Astrocyte (in vitro differentiated cells and primary cell): ENCODE results near the gene P2RX5. TPM values are rescaled to one million over a fixed set of nuclear protein-coding genes. Genes with fewer than 3 reads are reported as not detected.
A peak's percentile ranks its signal among the peaks of the same experiment; 100 is the strongest.

Experiments used
- DNase-seq: peaks from one replicate; pipeline ENCODE4 v3.0.0-alpha.2; 2010; ENCODE audit warnings: low read depth
- FAIRE-seq: peaks from 2 replicates; lab custom pipeline; 2011; peaks lifted over from hg19 to GRCh38; lab: Jason Lieb, UNC
- H2AFZ ChIP-seq: 2 replicates; pipeline ENCODE4 v1.6.0; 2012; ENCODE audit warnings: low read depth, low read length, inconsistent platforms
- H3K27ac ChIP-seq: 2 replicates; pipeline ENCODE4 v1.5.1; 2011; ENCODE audit warnings: low read depth, low read length, inconsistent platforms
- H3K27me3 ChIP-seq: 2 replicates; pipeline ENCODE4 v1.6.0; 2011; ENCODE audit warnings: low read length, inconsistent platforms; ENCODE audit not compliant: insufficient read depth
- H3K36me3 ChIP-seq: 2 replicates; pipeline ENCODE4 v1.5.1; 2011; ENCODE audit warnings: low read length, inconsistent platforms; ENCODE audit not compliant: insufficient read depth
- H3K4me1 ChIP-seq: 2 replicates; pipeline ENCODE4 v1.5.1; 2011; ENCODE audit warnings: low read length, inconsistent platforms; ENCODE audit not compliant: insufficient read depth
- H3K4me2 ChIP-seq: 2 replicates; pipeline ENCODE4 v1.6.0; 2012; ENCODE audit warnings: low read length, inconsistent platforms
- H3K4me3 ChIP-seq: 2 replicates; pipeline ENCODE4 v1.5.1; 2011; ENCODE audit warnings: low read depth, mild to moderate bottlenecking, low read length, inconsistent platforms; ENCODE audit not compliant: insufficient read depth
- H3K79me2 ChIP-seq: 2 replicates; pipeline ENCODE4 v1.6.0; 2012; ENCODE audit warnings: mild to moderate bottlenecking, low read length, inconsistent platforms; ENCODE audit not compliant: insufficient read depth
- H3K9ac ChIP-seq: 2 replicates; pipeline ENCODE4 v1.6.0; 2012; ENCODE audit warnings: mild to moderate bottlenecking, low read length, inconsistent platforms
- H3K9me3 ChIP-seq: 2 replicates; pipeline ENCODE4 v1.5.1; 2012; ENCODE audit warnings: low read depth, mild to moderate bottlenecking, low read length, inconsistent platforms; ENCODE audit not compliant: insufficient read depth
- H4K20me1 ChIP-seq: 2 replicates; pipeline ENCODE4 v1.6.0; 2012; ENCODE audit warnings: low read length, inconsistent platforms; ENCODE audit not compliant: insufficient read depth
- H3K27ac Mint-ChIP-seq: one replicate; pipeline ENCODE4 v1.8.0; 2021; ENCODE audit warnings: mild to moderate bottlenecking, mixed read lengths; ENCODE audit not compliant: unreplicated experiment
- H3K27me3 Mint-ChIP-seq: one replicate; pipeline ENCODE4 v1.8.0; 2021; ENCODE audit warnings: low read depth, mixed read lengths; ENCODE audit not compliant: unreplicated experiment
- H3K36me3 Mint-ChIP-seq: one replicate; pipeline ENCODE4 v1.8.0; 2021; ENCODE audit warnings: low read depth, mixed read lengths; ENCODE audit not compliant: unreplicated experiment
- H3K4me1 Mint-ChIP-seq: one replicate; pipeline ENCODE4 v1.8.0; 2021; ENCODE audit warnings: low read depth, mixed read lengths; ENCODE audit not compliant: unreplicated experiment
- H3K4me3 Mint-ChIP-seq: one replicate; pipeline ENCODE4 v1.8.0; 2021; ENCODE audit warnings: mild to moderate bottlenecking, moderate library complexity, mixed read lengths; ENCODE audit not compliant: unreplicated experiment
- H3K9me3 Mint-ChIP-seq: one replicate; pipeline ENCODE4 v1.8.0; 2021; ENCODE audit warnings: mild to moderate bottlenecking, mixed read lengths; ENCODE audit not compliant: unreplicated experiment
- EZH2 ChIP-seq: IDR thresholded peaks from 2 replicates; pipeline ENCODE4 v1.6.1; 2012; ENCODE audit warnings: mild to moderate bottlenecking, low read length, inconsistent platforms; ENCODE audit not compliant: insufficient read depth
- total RNA-seq: library from RNA; stranded (reverse); gene quantifications from 2 replicates; pipeline ENCODE4 v1.2.1, GENCODE V29; 2021
- TF ChIP-seq, protein P1 (sequence below): IDR thresholded peaks from 2 replicates; pipeline ENCODE4 v1.5.1; 2011; ENCODE audit warnings: low read depth, mild to moderate bottlenecking, inconsistent platforms, low read length, moderate library complexity; ENCODE audit not compliant: insufficient read depth

The P2RX5 gene
- total RNA-seq, 1 donor from 2014 or later, result 2.4 TPM

DNA sequence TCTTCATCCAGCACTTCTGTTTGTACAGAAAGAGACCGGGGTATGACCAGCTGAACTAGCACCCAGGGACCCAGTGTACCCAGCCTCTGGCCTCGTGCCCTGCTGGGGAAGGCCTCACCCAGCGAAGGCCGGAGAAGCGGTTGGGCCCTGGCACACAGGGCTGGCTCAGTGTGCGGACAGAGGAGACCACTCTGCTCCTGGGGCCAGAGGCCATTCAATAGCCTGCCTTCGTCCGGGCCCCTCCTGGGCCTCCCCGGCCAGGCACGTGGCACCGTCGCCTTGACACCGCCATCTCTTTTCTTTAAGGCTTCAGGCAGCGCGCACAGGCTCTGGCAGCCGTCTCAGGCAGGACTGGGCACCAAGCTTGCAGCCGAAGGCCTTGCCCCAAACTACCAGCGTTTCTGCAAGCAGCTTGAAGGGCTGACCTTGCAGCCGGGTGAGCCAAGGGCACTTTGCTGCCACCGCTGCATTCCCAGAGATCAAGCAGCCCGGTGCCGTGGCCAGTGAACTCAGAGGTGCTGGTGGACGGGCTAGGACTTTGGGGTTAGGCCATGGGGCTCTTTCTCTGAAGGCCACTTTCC, 35.6 kb downstream of the P2RX5 start:
- Histone ChIP-seq H4K20me1 (peaks cover 59% of the 10 kb centered on the region), H3K27me3 (no peaks in the 10 kb centered on the region), H3K36me3 (peaks cover 17% of the 10 kb centered on the region), H3K9me3 (no peaks in the 10 kb centered on the region), H3K79me2 (peaks cover 25% of the 10 kb centered on the region), H3K4me2 (peak overlapping the region; percentile 13), H3K27ac (no peak overlapping the region), H3K4me3 (no peak overlapping the region), H3K4me1 (peaks cover 17% of the 10 kb centered on the region), H2AFZ (no peak overlapping the region), H3K9ac (no peak overlapping the region)
- no peak for FAIRE-seq
- peaks cover 17% of the 10 kb centered on the region for H3K4me1 Mint-ChIP-seq
- H3K36me3 Mint-ChIP-seq, result peaks cover 3% of the 10 kb centered on the region
- no peak overlapping the region for H3K4me3 Mint-ChIP-seq
- TF ChIP-seq, protein P1, sequence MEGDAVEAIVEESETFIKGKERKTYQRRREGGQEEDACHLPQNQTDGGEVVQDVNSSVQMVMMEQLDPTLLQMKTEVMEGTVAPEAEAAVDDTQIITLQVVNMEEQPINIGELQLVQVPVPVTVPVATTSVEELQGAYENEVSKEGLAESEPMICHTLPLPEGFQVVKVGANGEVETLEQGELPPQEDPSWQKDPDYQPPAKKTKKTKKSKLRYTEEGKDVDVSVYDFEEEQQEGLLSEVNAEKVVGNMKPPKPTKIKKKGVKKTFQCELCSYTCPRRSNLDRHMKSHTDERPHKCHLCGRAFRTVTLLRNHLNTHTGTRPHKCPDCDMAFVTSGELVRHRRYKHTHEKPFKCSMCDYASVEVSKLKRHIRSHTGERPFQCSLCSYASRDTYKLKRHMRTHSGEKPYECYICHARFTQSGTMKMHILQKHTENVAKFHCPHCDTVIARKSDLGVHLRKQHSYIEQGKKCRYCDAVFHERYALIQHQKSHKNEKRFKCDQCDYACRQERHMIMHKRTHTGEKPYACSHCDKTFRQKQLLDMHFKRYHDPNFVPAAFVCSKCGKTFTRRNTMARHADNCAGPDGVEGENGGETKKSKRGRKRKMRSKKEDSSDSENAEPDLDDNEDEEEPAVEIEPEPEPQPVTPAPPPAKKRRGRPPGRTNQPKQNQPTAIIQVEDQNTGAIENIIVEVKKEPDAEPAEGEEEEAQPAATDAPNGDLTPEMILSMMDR, result no peak
- TF ChIP-seq EZH2, result no peak
- H3K27ac Mint-ChIP-seq, result no peak overlapping the region
- H3K27me3 Mint-ChIP-seq, result no peaks in the 10 kb centered on the region
- no peak for DNase-seq
- no peaks in the 10 kb centered on the region for H3K9me3 Mint-ChIP-seq

DNA sequence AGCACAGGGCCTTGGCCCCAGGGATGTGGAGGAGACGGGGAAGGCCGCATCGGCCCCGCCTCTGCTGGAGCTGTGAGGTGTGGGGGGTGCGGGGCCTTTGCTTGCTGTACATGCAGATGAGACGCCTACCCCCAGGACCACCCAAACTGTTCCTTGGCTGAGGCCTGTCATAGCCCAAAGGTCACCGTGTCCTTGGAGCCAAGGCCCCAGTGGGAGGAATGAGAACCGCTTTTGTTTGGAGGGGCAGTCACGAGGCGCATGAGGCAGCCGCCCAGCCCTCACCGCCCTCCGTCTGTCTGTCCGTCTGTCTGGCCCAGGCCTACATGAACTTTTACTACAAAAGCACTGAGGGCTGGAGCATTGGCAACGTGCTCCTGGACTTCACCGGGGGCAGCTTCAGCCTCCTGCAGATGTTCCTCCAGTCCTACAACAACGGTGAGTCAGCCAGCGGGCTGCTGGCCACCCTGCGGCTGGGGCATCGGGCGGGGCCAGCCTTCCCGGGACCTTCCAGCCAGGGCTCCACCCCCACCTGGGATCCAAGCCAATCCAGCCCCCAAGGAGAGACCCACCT, 36.3 kb downstream of the P2RX5 start:
- TF ChIP-seq, protein P1, result peak; percentile 7
- TF ChIP-seq EZH2, result no peak
- Histone ChIP-seq H3K36me3 (peaks cover 12% of the 10 kb centered on the region), H3K27ac (peak overlapping the region; percentile 54), H3K9ac (no peak overlapping the region), H3K27me3 (no peaks in the 10 kb centered on the region), H3K4me2 (peak overlapping the region; percentile 54), H3K4me1 (peaks cover 17% of the 10 kb centered on the region), H3K79me2 (peaks cover 17% of the 10 kb centered on the region), H3K4me3 (no peak overlapping the region), H2AFZ (no peak overlapping the region), H4K20me1 (peaks cover 52% of the 10 kb centered on the region), H3K9me3 (no peaks in the 10 kb centered on the region)
- FAIRE-seq (no peak), DNase-seq (peak; percentile 82)
- no peaks in the 10 kb centered on the region for H3K27me3 Mint-ChIP-seq
- H3K4me3 Mint-ChIP-seq, result no peak overlapping the region
- peaks cover 3% of the 10 kb centered on the region for H3K36me3 Mint-ChIP-seq
- no peaks in the 10 kb centered on the region for H3K9me3 Mint-ChIP-seq
- H3K27ac Mint-ChIP-seq, result peak overlapping the region; percentile 73
- H3K4me1 Mint-ChIP-seq, result peaks cover 11% of the 10 kb centered on the region

DNA sequence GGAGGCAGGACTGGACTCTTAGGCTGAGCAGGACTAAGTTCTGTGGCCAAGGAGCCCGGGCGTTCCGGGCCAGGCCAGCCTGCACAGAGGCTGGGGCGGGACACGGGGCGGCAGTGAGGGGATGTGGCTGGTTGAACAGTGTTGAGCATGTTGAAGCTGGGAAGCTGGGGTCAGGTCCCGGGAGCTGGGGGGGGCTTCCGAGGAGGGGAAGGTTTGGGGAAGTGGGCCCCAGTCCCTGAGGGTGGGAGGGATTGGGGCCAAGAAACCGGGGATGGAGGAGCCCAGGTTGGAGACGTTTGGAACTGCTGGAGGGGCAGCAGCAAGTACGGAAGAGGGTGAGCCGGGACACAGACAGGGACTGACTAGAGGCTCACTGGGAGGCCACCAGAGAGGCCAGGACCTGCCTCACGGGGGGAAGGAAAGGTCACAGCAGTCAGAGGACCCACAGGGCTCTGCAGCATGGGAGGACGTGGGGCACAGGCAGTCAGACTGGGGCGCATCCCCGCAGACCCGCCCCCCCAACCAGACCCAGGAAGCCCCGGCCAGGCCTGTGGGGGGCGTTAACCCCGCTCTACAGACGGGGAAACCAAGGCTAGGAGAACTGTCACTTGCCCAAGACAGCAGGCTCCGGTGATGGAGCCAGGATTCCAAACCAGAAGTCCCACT, 37.0 kb downstream of the P2RX5 start:
- no peak for TF ChIP-seq EZH2
- TF ChIP-seq, protein P1, result no peak
- H3K27ac Mint-ChIP-seq, result peak overlapping the region; percentile 73
- Histone ChIP-seq H4K20me1 (peaks cover 45% of the 10 kb centered on the region), H2AFZ (no peak overlapping the region), H3K27ac (peak overlapping the region; percentile 54), H3K4me3 (no peak overlapping the region), H3K9ac (no peak overlapping the region), H3K36me3 (peaks cover 6% of the 10 kb centered on the region), H3K27me3 (no peaks in the 10 kb centered on the region), H3K4me2 (peak overlapping the region; percentile 54), H3K9me3 (no peaks in the 10 kb centered on the region), H3K4me1 (peaks cover 17% of the 10 kb centered on the region), H3K79me2 (peaks cover 10% of the 10 kb centered on the region)
- no peak for DNase-seq
- peaks cover 6% of the 10 kb centered on the region for H3K4me1 Mint-ChIP-seq
- no peak overlapping the region for H3K4me3 Mint-ChIP-seq
- FAIRE-seq, result no peak
- no peaks in the 10 kb centered on the region for H3K9me3 Mint-ChIP-seq
- H3K27me3 Mint-ChIP-seq, result no peaks in the 10 kb centered on the region
- peaks cover 3% of the 10 kb centered on the region for H3K36me3 Mint-ChIP-seq
